ENCODE results near the gene SULT2B1. TPM values are rescaled to one million over a fixed set of nuclear protein-coding genes. Genes with fewer than 3 reads are reported as not detected.
A peak's percentile ranks its signal among the peaks of the same experiment; 100 is the strongest.

Gene SULT2B1
- total RNA-seq, 2 donors from 2014 or later = not detected

GRCh38 chr19:48606463-48607358, 54.7 kb downstream of the SULT2B1 start, which contains the start of gene SPACA4:
Gene SPACA4 (plus strand): TSS chr19:48606742. CDS start chr19:48606979, 237 bp downstream.
- Mint-ChIP-seq H3K27ac (peak within 1 kb of the TSS in 1 of 2 donors; percentile 36), H3K9me3 (no peaks in the 10 kb centered on the region), H3K36me3 (no peaks in the 10 kb centered on the region)
- ATAC-seq = no peak
- DNase-seq (ENCODE audit: low spot score in 2 of 2) = no peak

GRCh38 chr19:48607359-48607755, 55.4 kb downstream of the SULT2B1 start:
- ATAC-seq (no peak), DNase-seq (ENCODE audit: low spot score in 2 of 2) (no peak)
- H3K36me3 Mint-ChIP-seq = no peaks in the 10 kb centered on the region
- H3K27ac Mint-ChIP-seq = no peak overlapping the region
- no peaks in the 10 kb centered on the region for H3K9me3 Mint-ChIP-seq

- Mint-ChIP-seq H3K36me3 (no peaks in the 10 kb centered on the region), H3K27ac (no peak overlapping the region), H3K9me3 (no peaks in the 10 kb centered on the region)
- DNase-seq (ENCODE audit: low spot score in 2 of 2) (no peak), ATAC-seq (peak; percentile 50 to 63)
These were observed 56.9 kb downstream of the SULT2B1 start for GRCh38 chr19:48608798-48609263.

- DNase-seq (ENCODE audit: low spot score in 2 of 2) = no peak
- no peak for ATAC-seq
- H3K36me3 Mint-ChIP-seq = no peaks in the 10 kb centered on the region
- H3K9me3 Mint-ChIP-seq = no peaks in the 10 kb centered on the region
- no peak overlapping the region for H3K27ac Mint-ChIP-seq
These were observed 57.7 kb downstream of the SULT2B1 start for GRCh38 chr19:48609571-48610108.

- no peaks in the 10 kb centered on the region for H3K9me3 Mint-ChIP-seq
- no peak for ATAC-seq
- DNase-seq (ENCODE audit: low spot score in 2 of 2) = no peak
- peaks cover 9% of the 10 kb centered on the region in 2 donors for H3K36me3 Mint-ChIP-seq
- peak overlapping the region in 1 of 2 donors; percentile 93 for H3K27ac Mint-ChIP-seq
These were observed 59.9 kb downstream of the SULT2B1 start for GRCh38 chr19:48611872-48612271.

GRCh38 chr19:48613024-48613851, 61.3 kb downstream of the SULT2B1 start:
- DNase-seq (ENCODE audit: low spot score in 2 of 2) (no peak), ATAC-seq (peak; percentile 2 to 16)
- Mint-ChIP-seq H3K27ac (peak overlapping the region; percentile 51 to 99), H3K36me3 (peaks cover 22 to 23% of the 10 kb centered on the region in 2 donors), H3K9me3 (no peaks in the 10 kb centered on the region)

GRCh38 chr19:48613852-48614435, 62.0 kb downstream of the SULT2B1 start:
- no peaks in the 10 kb centered on the region for H3K9me3 Mint-ChIP-seq
- H3K36me3 Mint-ChIP-seq = peaks cover 29 to 30% of the 10 kb centered on the region in 2 donors
- ATAC-seq = peak; percentile 5 to 8

GRCh38 chr19:48614436-48615230, 62.7 kb downstream of the SULT2B1 start, which contains the start of gene FAM83E:
Gene FAM83E (minus strand): TSS chr19:48615076. CDS start chr19:48613372, 1,704 bp downstream.
- DNase-seq (ENCODE audit: low spot score in 2 of 2) (no peak), ATAC-seq (no peak)
- Mint-ChIP-seq H3K27ac (peak within 1 kb of the TSS; percentile 51 to 99), H3K36me3 (peaks cover 33 to 35% of the 10 kb centered on the region in 2 donors), H3K9me3 (no peaks in the 10 kb centered on the region)

More at GRCh38 chr19:48613852-48614435, 62.0 kb downstream of the SULT2B1 start:
- no peak for DNase-seq (ENCODE audit: low spot score in 2 of 2)
- H3K27ac Mint-ChIP-seq = peak overlapping the region; percentile 51 to 99

GRCh38 chr19:48615231-48616040, 63.5 kb downstream of the SULT2B1 start:
- ATAC-seq = no peak
- no peak for DNase-seq (ENCODE audit: low spot score in 2 of 2)
- peak overlapping the region in 1 of 2 donors; percentile 54 for H3K27ac Mint-ChIP-seq
- no peaks in the 10 kb centered on the region for H3K9me3 Mint-ChIP-seq
- peaks cover 41 to 43% of the 10 kb centered on the region in 2 donors for H3K36me3 Mint-ChIP-seq

GRCh38 chr19:48616041-48616436, 64.1 kb downstream of the SULT2B1 start:
- Mint-ChIP-seq H3K9me3 (no peaks in the 10 kb centered on the region), H3K36me3 (peaks cover 41 to 43% of the 10 kb centered on the region in 2 donors), H3K27ac (peak overlapping the region in 1 of 2 donors; percentile 72)
- DNase-seq (ENCODE audit: low spot score in 2 of 2) (no peak), ATAC-seq (no peak)

GRCh38 chr19:48616491-48617056, 64.6 kb downstream of the SULT2B1 start:
- Mint-ChIP-seq H3K27ac (peak overlapping the region; percentile 95 to 100), H3K36me3 (peaks cover 45 to 47% of the 10 kb centered on the region in 2 donors), H3K9me3 (no peaks in the 10 kb centered on the region)
- ATAC-seq (no peak), DNase-seq (ENCODE audit: low spot score in 2 of 2) (no peak)

- no peak for ATAC-seq
- DNase-seq (ENCODE audit: low spot score in 2 of 2) = no peak
- H3K27ac Mint-ChIP-seq = peak overlapping the region; percentile 95 to 100
- peaks cover 52% of the 10 kb centered on the region in 2 donors for H3K36me3 Mint-ChIP-seq
- no peaks in the 10 kb centered on the region for H3K9me3 Mint-ChIP-seq
These were observed 65.4 kb downstream of the SULT2B1 start for GRCh38 chr19:48617146-48617937.

- peak overlapping the region; percentile 95 to 100 for H3K27ac Mint-ChIP-seq
- no peaks in the 10 kb centered on the region for H3K9me3 Mint-ChIP-seq
- no peak for DNase-seq (ENCODE audit: low spot score in 2 of 2)
- peaks cover 55% of the 10 kb centered on the region in 2 donors for H3K36me3 Mint-ChIP-seq
- no peak for ATAC-seq
These were observed 66.4 kb downstream of the SULT2B1 start for GRCh38 chr19:48618278-48618915.
